HG03066 (cell line): ENCODE results near the gene MYZAP.

Source experiments
- ATAC-seq: cut with Tn5 transposase; IDR thresholded peaks from one replicate; pipeline ENCODE4 v1.9.1; 2021; ENCODE audit warnings: low read depth; ENCODE audit not compliant: unreplicated experiment

The MYZAP gene

GRCh38 chr15:57562196-57562769 is 29.4 kb upstream of the MYZAP start:
- no peak for ATAC-seq

- no peak for ATAC-seq
Measured at GRCh38 chr15:57563416-57563815, 28.3 kb upstream of the MYZAP start.

GRCh38 chr15:57565311-57565710 is 26.4 kb upstream of the MYZAP start:
- ATAC-seq = no peak

- no peak for ATAC-seq
Measured at GRCh38 chr15:57566834-57567233, 24.9 kb upstream of the MYZAP start.

- ATAC-seq = no peak
Measured at GRCh38 chr15:57567891-57568290, 23.8 kb upstream of the MYZAP start.

- no peak for ATAC-seq
Measured at GRCh38 chr15:57568299-57568698, 23.4 kb upstream of the MYZAP start.

GRCh38 chr15:57570340-57570739 is 21.4 kb upstream of the MYZAP start:
- no peak for ATAC-seq

- ATAC-seq = no peak
Measured at GRCh38 chr15:57570994-57571393, 20.7 kb upstream of the MYZAP start.

- ATAC-seq = no peak
Measured at GRCh38 chr15:57571725-57572124, 20.0 kb upstream of the MYZAP start.

- no peak for ATAC-seq
Measured at GRCh38 chr15:57572468-57572867, 19.2 kb upstream of the MYZAP start.

GRCh38 chr15:57573151-57573550 is 18.6 kb upstream of the MYZAP start:
- ATAC-seq = no peak

- ATAC-seq = no peak
Measured at GRCh38 chr15:57575363-57575762, 16.3 kb upstream of the MYZAP start.

- ATAC-seq = no peak
Measured at GRCh38 chr15:57578288-57578900, 13.3 kb upstream of the MYZAP start.

- ATAC-seq = no peak
Measured at GRCh38 chr15:57580428-57580827, 11.3 kb upstream of the MYZAP start.

GRCh38 chr15:57580866-57581265 is 10.8 kb upstream of the MYZAP start:
- no peak for ATAC-seq

- ATAC-seq = no peak
Measured at GRCh38 chr15:57582090-57582489, 9.6 kb upstream of the MYZAP start.

- ATAC-seq = no peak
Measured at GRCh38 chr15:57583282-57583681, 8.4 kb upstream of the MYZAP start.

GRCh38 chr15:57583720-57584119 is 8.0 kb upstream of the MYZAP start:
- no peak for ATAC-seq

GRCh38 chr15:57586661-57587424 is 4.9 kb upstream of the MYZAP start:
- ATAC-seq = no peak

GRCh38 chr15:57589281-57589680 is 2.4 kb upstream of the MYZAP start:
- no peak for ATAC-seq

GRCh38 chr15:57589754-57590153 is 1.9 kb upstream of the MYZAP start:
- ATAC-seq = no peak

- no peak for ATAC-seq
Measured at GRCh38 chr15:57591237-57591821, 375 bp upstream of the MYZAP start.
